ENCODE data around the gene EXOC4. TPM values are rescaled to one million over a fixed set of nuclear protein-coding genes. Genes with fewer than 3 reads are reported as not detected.

The EXOC4 gene
- total and polyA plus RNA-seq, 2 of the 8 experiments (the other 6 are each of a cell fraction or from before 2014, with no cell fraction given) = 27.0 to 67.3 TPM

GRCh38 chr7:133359449-133359848, 106.6 kb downstream of the EXOC4 start:
- ChIA-PET CTCF (ENCODE audit: partially characterized antibody) (interaction anchor here (1.2 kb wide), 1 partner anchor 15 kb away, joined by 4 read pairs; no protein-coding TSS in a partner anchor), POLR2A (ENCODE audit: partially characterized antibody) (no interaction called here)
- Histone ChIP-seq H2AFZ (ENCODE audit: low read length) (no peak overlapping the region), H4K20me1 (replicated peaks in 1 of 2; ENCODE audit: control insufficient read depth in 1 of 2, insufficient read depth in 2 of 2, low read length in 2 of 2) (no peaks in the 10 kb centered on the region), H2BK12ac (ENCODE audit: low read depth, low read length) (no peak overlapping the region), H3K9ac (replicated peaks in 1 of 4; ENCODE audit: extremely low read depth in 1 of 4, low read depth in 3 of 4, low read length in 3 of 4) (no peak overlapping the region), H3K23ac (ENCODE audit: insufficient read length) (no peak overlapping the region), H2BK15ac (ENCODE audit: low read length) (no peak overlapping the region), H3K27ac (ENCODE audit: low read depth, low read length) (no peak overlapping the region), H3K79me1 (ENCODE audit: low read depth, low read length) (no peaks in the 10 kb centered on the region), H2BK120ac (replicated peaks; ENCODE audit: low read depth, low read length) (no peak overlapping the region), H3K4me1 (replicated peaks in 1 of 4; ENCODE audit: control insufficient read depth in 3 of 4, insufficient read depth in 4 of 4, low read length in 3 of 4) (peaks cover 0 to 6% (median 3%) of the 10 kb centered on the region in 4 experiments; a peak in 5 of 7 replicates), H2AK5ac (ENCODE audit: low read depth, low read length) (no peak overlapping the region), H3K14ac (ENCODE audit: insufficient read length) (no peak overlapping the region), H2BK5ac (ENCODE audit: low read depth, low read length) (no peak overlapping the region), H3K18ac (ENCODE audit: extremely low read depth, low read length) (no peak overlapping the region), H4K5ac (ENCODE audit: insufficient read length, low read depth, low read length) (peak overlapping the region; percentile 72), H4K8ac (ENCODE audit: extremely low read depth, insufficient read depth, low read length) (no peak overlapping the region), H3K4me2 (ENCODE audit: insufficient read depth in 1 of 2, low read depth in 2 of 2, low read length in 2 of 2) (no peak overlapping the region; a peak in 1 of 4 replicates), H3K79me2 (ENCODE audit: control insufficient read depth in 1 of 2, insufficient read depth in 2 of 2, low read length in 2 of 2) (no peaks in the 10 kb centered on the region), H4K91ac (replicated peaks; ENCODE audit: insufficient read length, low read length) (no peak overlapping the region), H3K9me3 (ENCODE audit: insufficient read depth in 2 of 2, low read depth in 1 of 2, low read length in 1 of 2) (no peaks in the 10 kb centered on the region), H3K4ac (replicated peaks; ENCODE audit: insufficient read length, low read depth, low read length) (no peak overlapping the region), H2BK20ac (ENCODE audit: low read length) (no peak overlapping the region), H3K56ac (replicated peaks; ENCODE audit: insufficient read length, low read depth, low read length) (no peak overlapping the region), H3K4me3 (ENCODE audit: extremely low read depth in 1 of 4, insufficient read depth in 2 of 4, low read depth in 3 of 4, low read length in 4 of 4) (no peak overlapping the region), H3K23me2 (ENCODE audit: low read depth, low read length) (no peaks in the 10 kb centered on the region; the same call in 1 of the 2 replicates), H3K27me3 (replicated peaks in 1 of 4; ENCODE audit: control insufficient read depth in 3 of 4, extremely low read depth in 1 of 4, insufficient read depth in 3 of 4, low read length in 3 of 4) (no peaks in the 10 kb centered on the region), H3K36me3 (ENCODE audit: control insufficient read depth in 2 of 4, insufficient read depth in 4 of 4, low read length in 3 of 4) (peaks cover 0 to 3% (median under 1%) of the 10 kb centered on the region in 4 experiments; a peak in 2 of 8 replicates)
- DNase-seq (ENCODE audit: low read depth in 1 of 2, low spot score in 2 of 2) (no peak), FAIRE-seq (no peak)
- TF ChIP-seq CREB1 (IDR thresholded peaks at IDR 0.05) = no peak
